ENCODE data around the gene AGAP3.

GRCh38 chr7:151045262-151045661, 41.0 kb upstream of the AGAP3 start:
- TF ChIP-seq CTCF (IDR thresholded peaks at IDR 0.05; ENCODE audit: insufficient read depth, low read depth, low read length) (no peak), EZH2 (IDR thresholded peaks at IDR 0.05; ENCODE audit: insufficient read depth, low read length) (no peak)

All from astrocyte (in vitro differentiated cells and primary cell).